Coronary artery (tissue), 2 donors: ENCODE measurements around the gene CFAP61.

Source experiments
- DNase-seq: peaks from one replicate; pipeline ENCODE4 v3.0.0-alpha.2; 2017; ENCODE audit warnings: low spot score
- H3K27ac ChIP-seq, 2 donors: fragments of 200-600 bp; sonication (generic); one replicate each; pipeline ENCODE4 v1.5.1; 2016 to 2019
- H3K4me3 ChIP-seq: fragments of 200-600 bp; sonication (generic); 2 replicates; pipeline ENCODE4 v1.5.1; 2016; ENCODE audit warnings: mild to moderate bottlenecking, moderate library complexity
- TF ChIP-seq, protein P1 (sequence below): fragments of 200-600 bp; sonication (generic); IDR thresholded peaks from one replicate; pipeline ENCODE4 v1.5.1; 2019; ENCODE audit warnings: antibody characterized with exemption

The CFAP61 gene

DNA sequence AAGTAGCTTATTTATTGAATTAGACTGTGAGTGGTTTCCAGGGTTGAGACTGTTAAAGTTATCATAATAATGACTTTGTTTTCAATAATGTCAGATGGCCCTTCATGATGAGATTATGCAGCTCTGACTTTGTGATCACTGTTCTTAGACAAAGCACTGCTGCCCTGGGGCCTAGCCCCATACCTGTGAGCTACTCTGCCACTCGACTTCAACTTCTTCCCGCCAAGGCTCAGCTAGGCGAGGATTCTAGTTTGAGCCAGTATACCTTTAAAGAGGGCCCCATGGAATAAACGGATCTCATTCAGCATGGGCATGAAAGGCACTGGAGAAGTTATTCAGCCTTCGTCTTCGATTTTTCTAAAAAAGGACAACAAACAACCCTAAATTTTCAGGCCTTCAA, 270.6 kb downstream of the CFAP61 start:
- TF ChIP-seq, protein P1, sequence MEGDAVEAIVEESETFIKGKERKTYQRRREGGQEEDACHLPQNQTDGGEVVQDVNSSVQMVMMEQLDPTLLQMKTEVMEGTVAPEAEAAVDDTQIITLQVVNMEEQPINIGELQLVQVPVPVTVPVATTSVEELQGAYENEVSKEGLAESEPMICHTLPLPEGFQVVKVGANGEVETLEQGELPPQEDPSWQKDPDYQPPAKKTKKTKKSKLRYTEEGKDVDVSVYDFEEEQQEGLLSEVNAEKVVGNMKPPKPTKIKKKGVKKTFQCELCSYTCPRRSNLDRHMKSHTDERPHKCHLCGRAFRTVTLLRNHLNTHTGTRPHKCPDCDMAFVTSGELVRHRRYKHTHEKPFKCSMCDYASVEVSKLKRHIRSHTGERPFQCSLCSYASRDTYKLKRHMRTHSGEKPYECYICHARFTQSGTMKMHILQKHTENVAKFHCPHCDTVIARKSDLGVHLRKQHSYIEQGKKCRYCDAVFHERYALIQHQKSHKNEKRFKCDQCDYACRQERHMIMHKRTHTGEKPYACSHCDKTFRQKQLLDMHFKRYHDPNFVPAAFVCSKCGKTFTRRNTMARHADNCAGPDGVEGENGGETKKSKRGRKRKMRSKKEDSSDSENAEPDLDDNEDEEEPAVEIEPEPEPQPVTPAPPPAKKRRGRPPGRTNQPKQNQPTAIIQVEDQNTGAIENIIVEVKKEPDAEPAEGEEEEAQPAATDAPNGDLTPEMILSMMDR: no peak
- DNase-seq: no peak

DNA sequence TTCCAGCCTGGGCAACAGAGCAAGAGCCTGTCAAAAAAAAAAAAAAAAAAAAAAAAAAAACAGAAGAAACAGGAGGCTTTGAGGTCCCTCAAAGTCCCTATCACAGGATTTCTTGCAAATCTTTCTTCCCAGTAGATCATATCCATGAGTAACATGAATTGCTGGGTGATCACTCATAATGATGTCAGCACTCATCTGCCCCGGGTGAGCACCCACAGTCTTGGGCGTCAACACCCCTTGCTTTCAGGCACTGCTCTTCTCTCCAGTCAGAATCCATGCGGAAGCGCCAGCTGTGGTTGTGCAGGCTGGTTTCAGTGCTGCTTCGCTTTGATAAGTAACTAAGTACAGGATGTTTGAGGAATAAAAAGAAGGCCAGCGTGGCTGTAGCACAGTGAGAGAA, 275.4 kb downstream of the CFAP61 start:
- no peak for DNase-seq
- TF ChIP-seq, protein P1: no peak
- Histone ChIP-seq H3K27ac (no peak overlapping the region), H3K4me3 (no peak overlapping the region)

More for the DNA sequence above, 270.6 kb downstream of the CFAP61 start:
- H3K4me3 ChIP-seq: no peak overlapping the region
- no peak overlapping the region for H3K27ac ChIP-seq

DNA sequence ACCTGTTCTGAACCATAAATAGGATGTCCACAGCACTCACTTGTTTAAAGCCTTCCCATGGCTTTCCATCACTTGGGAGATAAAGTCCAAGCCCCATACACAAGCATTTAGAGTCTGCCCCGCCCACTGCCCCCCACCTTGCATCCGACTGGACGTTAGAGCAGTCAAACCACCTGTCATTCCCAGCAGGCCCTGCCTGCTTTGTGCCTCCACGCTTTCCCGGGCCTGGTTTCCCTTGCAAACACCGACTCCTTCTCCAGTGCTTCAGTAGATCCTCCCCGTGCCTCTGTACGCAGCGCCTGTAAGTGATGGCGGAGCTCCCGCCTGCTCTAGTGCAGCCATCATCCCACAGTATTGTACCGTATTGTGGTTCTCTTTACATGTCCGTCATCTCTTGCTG, 277.2 kb downstream of the CFAP61 start:
- no peak overlapping the region for H3K27ac ChIP-seq
- no peak for DNase-seq
- TF ChIP-seq, protein P1: no peak
- H3K4me3 ChIP-seq: no peak overlapping the region

DNA sequence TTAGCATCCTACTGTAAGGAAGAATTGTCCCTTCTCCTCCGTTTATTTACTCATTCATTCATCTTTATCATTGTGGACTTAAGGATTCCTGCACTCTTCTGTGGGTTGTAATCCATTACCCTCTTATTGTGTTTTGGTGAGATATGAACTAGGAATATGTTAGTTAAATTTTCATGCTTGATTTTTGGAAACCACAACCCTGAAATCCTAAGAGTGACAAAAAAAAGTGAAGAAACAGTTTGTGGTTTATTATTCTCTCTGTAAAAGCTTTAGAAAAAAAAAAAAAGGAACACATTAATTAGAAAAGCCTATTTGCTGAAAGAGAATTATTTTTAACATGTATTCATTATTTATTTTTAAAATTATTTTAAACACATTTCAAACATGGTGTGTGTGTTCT, 278.8 kb downstream of the CFAP61 start:
- Histone ChIP-seq H3K27ac (no peak overlapping the region), H3K4me3 (no peak overlapping the region)
- TF ChIP-seq, protein P1: no peak
- DNase-seq: no peak

DNA sequence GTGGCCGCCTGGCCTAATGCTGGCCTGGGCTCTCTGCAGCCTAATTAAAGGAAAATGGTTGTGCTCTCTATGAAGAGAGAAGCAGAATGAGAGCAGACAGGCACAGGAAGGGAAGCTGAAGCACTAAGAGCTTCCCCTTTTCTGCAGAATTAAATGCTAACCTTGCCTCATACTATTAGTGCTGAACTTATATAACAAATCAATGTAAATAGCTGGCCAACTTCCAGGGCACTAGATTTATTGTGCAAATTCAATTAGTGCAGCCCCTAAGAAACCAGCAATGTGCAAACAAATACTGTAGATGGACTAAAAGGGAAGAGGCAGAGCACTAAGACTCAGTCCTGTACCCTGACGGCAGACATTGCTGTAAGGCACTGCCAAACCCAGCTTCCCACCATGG, 279.5 kb downstream of the CFAP61 start:
- H3K4me3 ChIP-seq: no peak overlapping the region
- H3K27ac ChIP-seq: no peak overlapping the region
- TF ChIP-seq, protein P1: no peak
- DNase-seq: no peak

DNA sequence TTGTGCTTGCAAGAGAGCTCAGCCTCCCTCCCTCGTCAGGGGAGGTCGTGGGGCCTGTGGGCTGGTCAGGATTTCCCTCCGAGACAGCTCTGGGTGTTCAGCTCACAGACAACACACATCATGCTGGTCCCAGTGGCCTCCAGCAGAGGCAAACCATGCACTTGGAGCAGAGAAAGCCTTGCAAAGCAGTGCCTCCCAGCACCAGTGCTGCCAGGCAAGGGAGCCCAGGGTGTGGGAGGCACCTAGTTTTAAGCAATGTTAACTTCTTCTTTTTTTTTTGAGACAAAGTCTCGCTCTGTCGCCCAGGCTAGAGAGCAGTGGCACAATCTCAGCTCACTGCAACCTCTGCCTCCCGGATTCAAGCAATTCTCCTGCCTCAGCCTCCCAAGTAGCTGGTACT, 281.5 kb downstream of the CFAP61 start:
- H3K4me3 ChIP-seq: no peak overlapping the region
- H3K27ac ChIP-seq: no peak overlapping the region
- TF ChIP-seq, protein P1: no peak
- no peak for DNase-seq

DNA sequence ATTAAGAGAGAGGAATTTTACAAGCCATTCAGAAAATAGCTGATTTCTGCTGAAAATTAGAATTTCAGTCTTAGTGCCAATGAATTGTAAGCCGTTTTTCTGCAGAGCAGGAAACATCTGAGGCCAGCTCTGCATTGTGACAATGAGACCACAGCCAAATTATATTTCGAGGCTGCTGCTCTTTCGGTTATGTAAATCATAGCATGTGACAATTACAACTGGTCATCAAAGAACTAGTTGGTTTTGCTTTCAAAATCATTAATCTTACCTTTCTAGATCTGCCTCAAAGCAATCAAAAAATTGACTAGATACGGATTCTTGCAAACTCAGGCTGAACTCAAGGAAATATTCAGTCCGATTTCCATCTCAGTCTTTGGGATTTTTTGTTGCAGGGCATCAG, 282.2 kb downstream of the CFAP61 start:
- no peak overlapping the region for H3K4me3 ChIP-seq
- H3K27ac ChIP-seq: peak overlapping the region in 1 of 2 donors; percentile 28
- TF ChIP-seq, protein P1: no peak
- DNase-seq: no peak
